ENCODE results near the gene DACT3. TPM values are rescaled to one million over a fixed set of nuclear protein-coding genes. Genes with fewer than 3 reads are reported as not detected.

DACT3 gene
- polyA plus RNA-seq, 1 donor from 2014 or later = 29.3 TPM

DNA sequence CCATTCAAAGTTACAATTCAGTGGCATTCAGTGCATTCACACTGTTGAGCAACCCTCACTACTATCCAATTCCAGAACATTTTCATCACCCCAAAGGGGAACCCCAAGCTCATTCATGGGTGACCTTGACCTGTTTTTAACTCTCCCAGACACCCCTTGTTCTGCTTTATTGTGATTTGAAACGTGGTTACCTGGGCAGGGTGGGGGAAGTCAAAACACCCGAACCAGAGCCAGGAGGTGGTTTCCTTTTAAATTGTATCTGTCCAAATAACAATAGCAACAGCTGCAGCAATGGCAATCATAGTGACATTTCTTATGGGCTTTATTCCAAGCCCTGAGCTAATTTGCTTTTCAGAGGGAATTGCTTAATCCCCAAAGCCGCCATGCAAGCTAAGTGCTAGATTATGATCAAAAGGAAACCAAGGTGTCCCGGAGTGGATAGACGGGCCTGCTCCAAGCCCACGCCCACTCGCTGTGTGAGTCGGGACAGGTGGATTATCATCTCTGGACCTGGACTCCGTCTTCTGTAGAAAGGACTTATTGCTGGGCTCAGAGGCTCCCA lies 42.2 kb downstream of the DACT3 start:
- Histone ChIP-seq H3K27me3 (ENCODE audit: insufficient read depth, low read depth, low read length) (no peaks in the 10 kb centered on the region), H3K9me3 (ENCODE audit: low read length) (no peaks in the 10 kb centered on the region), H3K9me2 (ENCODE audit: insufficient read depth, low read length) (no peaks in the 10 kb centered on the region)

DNA sequence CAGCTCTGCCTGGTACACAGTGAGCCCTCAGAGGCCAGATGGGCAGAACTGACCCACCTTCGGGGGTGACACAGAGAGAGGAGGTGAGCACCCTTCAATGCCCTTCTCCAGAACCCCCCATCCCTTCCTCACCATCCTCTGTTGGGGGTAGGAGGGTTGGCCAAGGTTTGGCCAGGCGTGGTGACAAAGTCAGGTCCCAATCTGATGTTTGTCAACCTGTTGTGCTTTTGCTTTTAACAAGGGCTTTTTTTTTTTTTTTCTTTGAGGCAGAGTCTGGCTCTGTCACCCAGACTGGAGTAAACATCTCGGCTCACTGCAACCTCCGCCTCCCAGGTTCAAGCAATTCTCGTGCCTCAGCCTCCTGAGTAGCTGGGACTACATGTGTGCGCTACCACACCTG lies 43.4 kb downstream of the DACT3 start:
- Histone ChIP-seq H3K4me3 (ENCODE audit: low read length) (no peak overlapping the region), H3K4me2 (ENCODE audit: low read length) (no peak overlapping the region), H3K27me3 (ENCODE audit: insufficient read depth, low read depth, low read length) (no peaks in the 10 kb centered on the region), H3K9ac (ENCODE audit: low read length) (no peak overlapping the region), H3K9me3 (ENCODE audit: low read length) (no peaks in the 10 kb centered on the region), H3K27ac (ENCODE audit: low read length) (no peak overlapping the region), H3K79me2 (replicated peaks; ENCODE audit: insufficient read depth, low read length) (no peaks in the 10 kb centered on the region), H3K9me2 (ENCODE audit: insufficient read depth, low read length) (no peaks in the 10 kb centered on the region), H3F3A (ENCODE audit: insufficient read depth, low read length, poor library complexity, severe bottlenecking) (no peaks in the 10 kb centered on the region), H2AFZ (ENCODE audit: low read depth, low read length) (no peak overlapping the region), H4K20me1 (ENCODE audit: insufficient read depth) (no peaks in the 10 kb centered on the region), H3K36me3 (ENCODE audit: insufficient read depth, low read length) (no peaks in the 10 kb centered on the region)
- TF ChIP-seq POLR2AphosphoS5 (IDR thresholded peaks at IDR 0.05) (no peak), EZH2 (IDR thresholded peaks at IDR 0.05; ENCODE audit: borderline replicate concordance, insufficient read depth, low read length, poor library complexity, severe bottlenecking) (no peak), RAD21 (conservative IDR thresholded peaks at IDR 0.05) (no peak), SMC3 (conservative IDR thresholded peaks at IDR 0.05; ENCODE audit: poor library complexity) (no peak), MXI1 (conservative IDR thresholded peaks at IDR 0.05; ENCODE audit: poor library complexity, severe bottlenecking) (no peak), EP300 (conservative IDR thresholded peaks at IDR 0.05; ENCODE audit: poor library complexity, severe bottlenecking) (no peak), TAF1 (IDR thresholded peaks at IDR 0.05; ENCODE audit: low read depth) (no peak)
- TF ChIP-seq, protein P1, sequence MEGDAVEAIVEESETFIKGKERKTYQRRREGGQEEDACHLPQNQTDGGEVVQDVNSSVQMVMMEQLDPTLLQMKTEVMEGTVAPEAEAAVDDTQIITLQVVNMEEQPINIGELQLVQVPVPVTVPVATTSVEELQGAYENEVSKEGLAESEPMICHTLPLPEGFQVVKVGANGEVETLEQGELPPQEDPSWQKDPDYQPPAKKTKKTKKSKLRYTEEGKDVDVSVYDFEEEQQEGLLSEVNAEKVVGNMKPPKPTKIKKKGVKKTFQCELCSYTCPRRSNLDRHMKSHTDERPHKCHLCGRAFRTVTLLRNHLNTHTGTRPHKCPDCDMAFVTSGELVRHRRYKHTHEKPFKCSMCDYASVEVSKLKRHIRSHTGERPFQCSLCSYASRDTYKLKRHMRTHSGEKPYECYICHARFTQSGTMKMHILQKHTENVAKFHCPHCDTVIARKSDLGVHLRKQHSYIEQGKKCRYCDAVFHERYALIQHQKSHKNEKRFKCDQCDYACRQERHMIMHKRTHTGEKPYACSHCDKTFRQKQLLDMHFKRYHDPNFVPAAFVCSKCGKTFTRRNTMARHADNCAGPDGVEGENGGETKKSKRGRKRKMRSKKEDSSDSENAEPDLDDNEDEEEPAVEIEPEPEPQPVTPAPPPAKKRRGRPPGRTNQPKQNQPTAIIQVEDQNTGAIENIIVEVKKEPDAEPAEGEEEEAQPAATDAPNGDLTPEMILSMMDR (IDR thresholded peaks at IDR 0.05; ENCODE audit: poor library complexity, severe bottlenecking) = no peak
- TF ChIP-seq, protein P2, sequence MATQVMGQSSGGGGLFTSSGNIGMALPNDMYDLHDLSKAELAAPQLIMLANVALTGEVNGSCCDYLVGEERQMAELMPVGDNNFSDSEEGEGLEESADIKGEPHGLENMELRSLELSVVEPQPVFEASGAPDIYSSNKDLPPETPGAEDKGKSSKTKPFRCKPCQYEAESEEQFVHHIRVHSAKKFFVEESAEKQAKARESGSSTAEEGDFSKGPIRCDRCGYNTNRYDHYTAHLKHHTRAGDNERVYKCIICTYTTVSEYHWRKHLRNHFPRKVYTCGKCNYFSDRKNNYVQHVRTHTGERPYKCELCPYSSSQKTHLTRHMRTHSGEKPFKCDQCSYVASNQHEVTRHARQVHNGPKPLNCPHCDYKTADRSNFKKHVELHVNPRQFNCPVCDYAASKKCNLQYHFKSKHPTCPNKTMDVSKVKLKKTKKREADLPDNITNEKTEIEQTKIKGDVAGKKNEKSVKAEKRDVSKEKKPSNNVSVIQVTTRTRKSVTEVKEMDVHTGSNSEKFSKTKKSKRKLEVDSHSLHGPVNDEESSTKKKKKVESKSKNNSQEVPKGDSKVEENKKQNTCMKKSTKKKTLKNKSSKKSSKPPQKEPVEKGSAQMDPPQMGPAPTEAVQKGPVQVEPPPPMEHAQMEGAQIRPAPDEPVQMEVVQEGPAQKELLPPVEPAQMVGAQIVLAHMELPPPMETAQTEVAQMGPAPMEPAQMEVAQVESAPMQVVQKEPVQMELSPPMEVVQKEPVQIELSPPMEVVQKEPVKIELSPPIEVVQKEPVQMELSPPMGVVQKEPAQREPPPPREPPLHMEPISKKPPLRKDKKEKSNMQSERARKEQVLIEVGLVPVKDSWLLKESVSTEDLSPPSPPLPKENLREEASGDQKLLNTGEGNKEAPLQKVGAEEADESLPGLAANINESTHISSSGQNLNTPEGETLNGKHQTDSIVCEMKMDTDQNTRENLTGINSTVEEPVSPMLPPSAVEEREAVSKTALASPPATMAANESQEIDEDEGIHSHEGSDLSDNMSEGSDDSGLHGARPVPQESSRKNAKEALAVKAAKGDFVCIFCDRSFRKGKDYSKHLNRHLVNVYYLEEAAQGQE (IDR thresholded peaks at IDR 0.05; ENCODE audit: borderline replicate concordance) = no peak

More for the DNA sequence above, 42.2 kb downstream of the DACT3 start:
- Histone ChIP-seq H3K36me3 (ENCODE audit: insufficient read depth, low read length) (no peaks in the 10 kb centered on the region), H3K79me2 (replicated peaks; ENCODE audit: insufficient read depth, low read length) (no peaks in the 10 kb centered on the region), H4K20me1 (ENCODE audit: insufficient read depth) (no peaks in the 10 kb centered on the region), H3K4me2 (ENCODE audit: low read length) (no peak overlapping the region), H3K27ac (ENCODE audit: low read length) (no peak overlapping the region), H3F3A (ENCODE audit: insufficient read depth, low read length, poor library complexity, severe bottlenecking) (no peaks in the 10 kb centered on the region), H3K4me3 (ENCODE audit: low read length) (no peak overlapping the region), H3K9ac (ENCODE audit: low read length) (no peak overlapping the region), H2AFZ (ENCODE audit: low read depth, low read length) (no peak overlapping the region)
- TF ChIP-seq TAF1 (IDR thresholded peaks at IDR 0.05; ENCODE audit: low read depth) = no peak
- TF ChIP-seq SMC3 (conservative IDR thresholded peaks at IDR 0.05; ENCODE audit: poor library complexity) = no peak
- no peak for TF ChIP-seq RAD21 (conservative IDR thresholded peaks at IDR 0.05)
- no peak for TF ChIP-seq EZH2 (IDR thresholded peaks at IDR 0.05; ENCODE audit: borderline replicate concordance, insufficient read depth, low read length, poor library complexity, severe bottlenecking)
- TF ChIP-seq POLR2AphosphoS5 (IDR thresholded peaks at IDR 0.05) = no peak
- TF ChIP-seq EP300 (conservative IDR thresholded peaks at IDR 0.05; ENCODE audit: poor library complexity, severe bottlenecking) = no peak
- no peak for TF ChIP-seq MXI1 (conservative IDR thresholded peaks at IDR 0.05; ENCODE audit: poor library complexity, severe bottlenecking)
- TF ChIP-seq, protein P2 (IDR thresholded peaks at IDR 0.05; ENCODE audit: borderline replicate concordance) = no peak
- TF ChIP-seq, protein P1 (IDR thresholded peaks at IDR 0.05; ENCODE audit: poor library complexity, severe bottlenecking) = no peak

Measured in neural cell (in vitro differentiated cells).